ENCODE data around the gene NADK.

Gene NADK

GRCh38 chr1:1759456-1760344 lies 18.6 kb downstream of the NADK start:
- no peak for DNase-seq (ENCODE audit: low read depth, low spot score)
- TF ChIP-seq CTCF (IDR thresholded peaks at IDR 0.05; ENCODE audit: low read depth, low read length), result no peak
- no peak overlapping the region for H3K4me3 ChIP-seq (ENCODE audit: low read depth, low read length)
- in situ Hi-C loops (cut with HindIII; ENCODE audit: low sequenced_read_pairs), result no loop called here

- TF ChIP-seq CTCF (IDR thresholded peaks at IDR 0.05; ENCODE audit: low read depth, low read length), result no peak
- DNase-seq (ENCODE audit: low read depth, low spot score), result no peak
- H3K4me3 ChIP-seq (ENCODE audit: low read depth, low read length), result no peak overlapping the region
- in situ Hi-C loops (cut with HindIII; ENCODE audit: low sequenced_read_pairs), result no loop called here
Observed at GRCh38 chr1:1758692-1759455, 19.4 kb downstream of the NADK start.

- no peak for TF ChIP-seq CTCF (IDR thresholded peaks at IDR 0.05; ENCODE audit: low read depth, low read length)
- DNase-seq (ENCODE audit: low read depth, low spot score), result no peak
- no peak overlapping the region for H3K4me3 ChIP-seq (ENCODE audit: low read depth, low read length)
- in situ Hi-C loops (cut with HindIII; ENCODE audit: low sequenced_read_pairs), result no loop called here
Observed at GRCh38 chr1:1758059-1758621, 20.1 kb downstream of the NADK start.

GRCh38 chr1:1757422-1758058 lies 20.7 kb downstream of the NADK start:
- no peak overlapping the region for H3K4me3 ChIP-seq (ENCODE audit: low read depth, low read length)
- in situ Hi-C loops (cut with HindIII; ENCODE audit: low sequenced_read_pairs), result no loop called here
- TF ChIP-seq CTCF (IDR thresholded peaks at IDR 0.05; ENCODE audit: low read depth, low read length), result no peak
- DNase-seq (ENCODE audit: low read depth, low spot score), result no peak

GRCh38 chr1:1756661-1757421 lies 21.4 kb downstream of the NADK start:
- in situ Hi-C loops (cut with HindIII; ENCODE audit: low sequenced_read_pairs), result no loop called here
- no peak for DNase-seq (ENCODE audit: low read depth, low spot score)
- H3K4me3 ChIP-seq (ENCODE audit: low read depth, low read length), result no peak overlapping the region
- no peak for TF ChIP-seq CTCF (IDR thresholded peaks at IDR 0.05; ENCODE audit: low read depth, low read length)

Data from astrocyte of the spinal cord (primary cell).